Neuronal stem cell (in vitro differentiated cells): ENCODE results near the gene DHRS2.

Source experiments
- DNase-seq: peaks from one replicate; pipeline ENCODE4 v3.0.0-alpha.2; 2013; ENCODE audit warnings: low spot score
- H2AFZ ChIP-seq: one replicate; pipeline ENCODE4 v1.6.1; 2013; ENCODE audit warnings: mild to moderate bottlenecking, low read length, inconsistent platforms
- H2AK5ac ChIP-seq: 2 replicates; pipeline ENCODE4 v1.6.1; 2013; ENCODE audit warnings: low read depth, mild to moderate bottlenecking, inconsistent platforms, low read length, moderate library complexity, mixed read lengths
- H2BK120ac ChIP-seq: 2 replicates; pipeline ENCODE4 v1.6.1; 2013; ENCODE audit warnings: low read depth, mild to moderate bottlenecking, inconsistent platforms, low read length, moderate library complexity, mixed read lengths
- H2BK12ac ChIP-seq: one replicate; pipeline ENCODE4 v1.6.1; 2013; ENCODE audit warnings: low read length, inconsistent platforms
- H2BK15ac ChIP-seq: 2 replicates; pipeline ENCODE4 v1.6.1; 2013; ENCODE audit warnings: mild to moderate bottlenecking, low read length, inconsistent platforms, mixed read lengths
- H2BK5ac ChIP-seq: one replicate; pipeline ENCODE4 v1.6.1; 2013; ENCODE audit warnings: inconsistent platforms, mild to moderate bottlenecking, low read length, moderate library complexity
- H3K14ac ChIP-seq: one replicate; pipeline ENCODE4 v1.6.1; 2013; ENCODE audit warnings: low read length, inconsistent platforms
- H3K18ac ChIP-seq: 2 replicates; pipeline ENCODE4 v1.6.1; 2013; ENCODE audit warnings: low read length, inconsistent platforms
- H3K23ac ChIP-seq: 2 replicates; pipeline ENCODE4 v1.6.1; 2013; ENCODE audit warnings: low read depth, mild to moderate bottlenecking, mixed read lengths, low read length, inconsistent platforms; ENCODE audit not compliant: poor library complexity
- H3K27ac ChIP-seq: replicated peaks from 3 replicates; pipeline ENCODE4 v1.5.1; 2013; ENCODE audit warnings: low read length, inconsistent platforms
- H3K27me3 ChIP-seq, 3 experiments: 2 replicates each; pipeline ENCODE4 v1.6.1; 2013; ENCODE audit warnings: low read length in 3 of 3, mild to moderate bottlenecking in 2 of 3, inconsistent platforms in 1 of 3, low read depth in 1 of 3, mixed read lengths in 1 of 3, moderate library complexity in 1 of 3; ENCODE audit not compliant: control insufficient read depth in 3 of 3, insufficient read depth in 3 of 3
- H3K36me3 ChIP-seq, 2 donors: replicated peaks in 1 of 2; 2 replicates each; pipeline ENCODE4 v1.6.1; 2013; ENCODE audit warnings: low read length in 2 of 2; ENCODE audit not compliant: control insufficient read depth in 2 of 2, insufficient read depth in 2 of 2
- H3K4ac ChIP-seq: 2 replicates; pipeline ENCODE4 v1.6.1; 2013; ENCODE audit warnings: inconsistent platforms, mild to moderate bottlenecking, low read length, moderate library complexity
- H3K4me1 ChIP-seq, 2 donors: 1 replicate in 1 of 2; 2 replicates in 1 of 2; pipeline ENCODE4 v1.6.1; 2013; ENCODE audit warnings: low read length in 2 of 2, low read depth in 1 of 2; ENCODE audit not compliant: control insufficient read depth in 2 of 2, insufficient read depth in 1 of 2
- H3K4me2 ChIP-seq: one replicate; pipeline ENCODE4 v1.6.1; 2013; ENCODE audit warnings: mild to moderate bottlenecking, low read length, inconsistent platforms; ENCODE audit not compliant: insufficient read depth, poor library complexity, severe bottlenecking
- H3K4me3 ChIP-seq, 2 donors: 2 replicates each; pipeline ENCODE4 v1.5.1; 2013; ENCODE audit warnings: low read length in 2 of 2, mild to moderate bottlenecking in 2 of 2, inconsistent platforms in 1 of 2, moderate library complexity in 1 of 2
- H3K79me1 ChIP-seq: one replicate; pipeline ENCODE4 v1.6.1; 2013; ENCODE audit warnings: low read depth, mild to moderate bottlenecking, inconsistent platforms, low read length, moderate library complexity
- H3K9ac ChIP-seq: one replicate; pipeline ENCODE4 v1.6.1; 2013; ENCODE audit warnings: mild to moderate bottlenecking, low read depth, low read length, inconsistent platforms; ENCODE audit not compliant: poor library complexity
- H3K9me3 ChIP-seq, 2 donors: replicated peaks in 1 of 2; 2 replicates each; pipeline versions ENCODE3 to v1.6.1; 2013; ENCODE audit warnings: low read length in 2 of 2, mild to moderate bottlenecking in 2 of 2, inconsistent platforms in 1 of 2, low read depth in 1 of 2, mixed read lengths in 1 of 2, moderate library complexity in 1 of 2; ENCODE audit not compliant: control insufficient read depth in 2 of 2, insufficient read depth in 1 of 2
- H4K8ac ChIP-seq: one replicate; pipeline ENCODE4 v1.6.1; 2013; ENCODE audit warnings: low read depth, mild to moderate bottlenecking, inconsistent platforms, low read length, moderate library complexity
- H4K91ac ChIP-seq: one replicate; pipeline ENCODE4 v1.6.1; 2013; ENCODE audit warnings: low read length, low read depth, mild to moderate bottlenecking, inconsistent platforms; ENCODE audit not compliant: poor library complexity
- WGBS, 2 donors: extraction: QIAGEN DNeasy Blood & Tissue Kit; methylation state at CpG; one replicate each; pipeline ENCODE4 v1.1.7; 2013; ENCODE audit warnings: missing lambda C conversion rate in 2 of 2, mixed read lengths in 1 of 2; ENCODE audit not compliant: insufficient read length in 2 of 2, insufficient replicate concordance in 1 of 2; ENCODE audit errors: extremely low coverage in 2 of 2; 5-methylcytosine and 5-hydroxymethylcytosine counted together

DHRS2 gene

DNA sequence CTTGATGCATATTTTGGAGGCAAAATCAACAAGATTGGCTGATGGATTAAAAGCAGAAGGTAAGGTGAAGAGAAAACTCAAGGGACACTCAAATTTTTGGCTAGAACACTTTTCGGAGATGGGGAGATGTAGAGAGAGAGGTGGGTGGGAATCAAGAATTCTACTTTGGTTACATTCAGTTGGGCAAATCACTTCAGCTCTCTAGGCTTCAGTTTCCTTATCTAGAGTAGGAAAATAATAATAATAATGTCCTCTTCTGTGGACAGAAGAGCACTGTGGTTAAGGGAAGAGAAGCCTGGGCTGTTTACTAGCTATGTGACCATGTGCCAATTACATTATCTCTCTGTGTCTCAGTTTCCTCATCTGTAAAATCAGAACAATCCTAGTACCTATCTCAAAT, 23.4 kb upstream of the DHRS2 start:
- Histone ChIP-seq H3K27ac (no peak overlapping the region), H3K23ac (no peak overlapping the region)
- WGBS, 2 donors, result no CpG with 5 or more reads among the region's 1 CpG

DNA sequence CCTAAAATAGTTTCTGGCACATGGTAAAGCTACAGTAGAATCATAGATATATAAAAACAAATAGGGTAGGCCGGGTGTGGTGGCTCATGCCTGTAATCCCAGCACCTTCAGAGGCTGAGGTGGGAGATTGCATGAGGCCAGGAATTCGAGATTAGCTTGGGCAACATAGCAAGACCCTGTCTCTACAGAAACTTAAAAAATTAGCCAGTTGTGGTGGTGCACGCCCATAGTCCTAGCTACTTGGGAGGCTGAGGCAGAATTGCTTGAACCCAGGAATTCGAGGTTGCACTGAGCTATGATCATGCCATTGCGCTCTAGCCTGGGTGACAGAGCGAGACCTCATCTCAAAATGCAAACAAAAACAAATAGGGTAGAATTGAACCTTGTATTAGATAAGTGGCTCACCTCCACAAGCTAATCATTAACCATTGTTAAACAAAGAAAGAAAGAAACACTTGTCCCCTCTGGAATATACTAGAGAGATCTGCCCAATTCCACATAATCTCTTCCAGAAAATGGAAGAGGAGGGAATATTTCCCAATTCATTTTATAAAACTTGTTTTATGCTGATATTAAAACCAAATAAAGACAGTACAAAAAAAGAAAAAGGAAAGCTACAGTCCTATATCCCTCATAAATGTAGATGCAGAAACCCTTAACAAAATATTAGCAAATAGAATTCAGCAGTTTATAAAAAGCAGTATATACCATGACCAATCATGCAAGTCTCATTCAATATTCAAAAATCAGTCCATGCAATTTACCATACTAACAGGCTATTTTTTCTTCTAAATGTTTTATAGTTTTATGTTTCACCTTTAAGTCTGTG, 22.7 kb upstream of the DHRS2 start:
- Histone ChIP-seq H2BK5ac (no peak overlapping the region), H3K79me1 (no peaks in the 10 kb centered on the region), H3K4ac (no peak overlapping the region), H2BK15ac (no peak overlapping the region), H3K27ac (no peak overlapping the region), H4K8ac (no peak overlapping the region), H3K27me3 (peaks cover 0 to 7% (median 0%) of the 10 kb centered on the region in 3 experiments), H4K91ac (no peak overlapping the region), H3K18ac (no peak overlapping the region), H2AFZ (no peak overlapping the region), H3K4me3 (no peak overlapping the region), H3K23ac (no peak overlapping the region), H2AK5ac (no peak overlapping the region), H3K9me3 (peaks cover 0 to 2% of the 10 kb centered on the region in 2 donors), H3K36me3 (no peaks in the 10 kb centered on the region), H3K4me2 (no peak overlapping the region), H2BK120ac (no peak overlapping the region), H3K9ac (no peak overlapping the region), H3K14ac (no peak overlapping the region), H3K4me1 (no peaks in the 10 kb centered on the region), H2BK12ac (no peak overlapping the region)
- no peak for DNase-seq
- no CpG with 5 or more reads among the region's 6 CpGs for WGBS, 2 donors

More for the DNA sequence above, 23.4 kb upstream of the DHRS2 start:
- Histone ChIP-seq H4K91ac (no peak overlapping the region), H2BK15ac (no peak overlapping the region), H3K4me1 (no peaks in the 10 kb centered on the region), H3K27me3 (peaks cover 0 to 7% (median 0%) of the 10 kb centered on the region in 3 experiments), H3K79me1 (no peaks in the 10 kb centered on the region), H2AFZ (no peak overlapping the region), H3K4me3 (no peak overlapping the region), H3K14ac (no peak overlapping the region), H2BK120ac (no peak overlapping the region), H3K18ac (no peak overlapping the region), H4K8ac (no peak overlapping the region), H3K4me2 (no peak overlapping the region), H2BK5ac (no peak overlapping the region), H3K9me3 (peaks cover 0 to 2% of the 10 kb centered on the region in 2 donors), H3K4ac (no peak overlapping the region), H2AK5ac (no peak overlapping the region), H3K36me3 (no peaks in the 10 kb centered on the region), H2BK12ac (no peak overlapping the region), H3K9ac (no peak overlapping the region)
- no peak for DNase-seq

DNA sequence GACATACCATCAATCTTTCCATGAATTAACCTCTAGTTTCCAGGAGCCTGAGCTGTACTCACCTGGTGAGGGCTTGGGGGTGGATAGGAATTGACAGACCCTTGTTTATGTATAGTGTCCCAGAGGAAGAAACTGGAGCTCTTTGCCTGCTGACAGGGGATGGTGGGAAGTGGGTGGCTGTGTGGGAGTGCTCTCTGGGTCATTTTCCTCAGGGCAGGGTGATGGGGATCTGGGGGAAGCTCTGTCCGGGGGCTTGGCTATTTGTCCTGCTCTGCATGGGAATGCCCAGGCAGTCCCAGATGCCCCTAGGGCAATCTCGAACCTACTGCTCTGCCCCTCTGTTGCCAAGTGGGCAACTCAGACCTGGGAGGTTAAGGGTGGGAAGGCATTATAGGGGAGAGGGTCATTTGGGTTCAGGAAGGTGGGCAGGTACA, 21.8 kb upstream of the DHRS2 start:
- H4K8ac ChIP-seq, result no peak overlapping the region
- no peak overlapping the region for H3K23ac ChIP-seq
- H3K79me1 ChIP-seq, result no peaks in the 10 kb centered on the region
- no peak overlapping the region for H3K4me3 ChIP-seq
- no peak for DNase-seq
- H3K4me2 ChIP-seq, result no peak overlapping the region
- no peak overlapping the region for H3K4ac ChIP-seq
- H2AFZ ChIP-seq, result no peak overlapping the region
- no peak overlapping the region for H2BK5ac ChIP-seq
- H3K4me1 ChIP-seq, result no peaks in the 10 kb centered on the region
- H2AK5ac ChIP-seq, result no peak overlapping the region
- H3K27ac ChIP-seq, result no peak overlapping the region
- no peak overlapping the region for H2BK12ac ChIP-seq
- no peak overlapping the region for H3K14ac ChIP-seq
- peaks cover 0 to 2% of the 10 kb centered on the region in 2 donors for H3K9me3 ChIP-seq
- no peak overlapping the region for H4K91ac ChIP-seq
- H3K18ac ChIP-seq, result no peak overlapping the region
- H3K36me3 ChIP-seq, result no peaks in the 10 kb centered on the region
- peaks cover 0 to 7% (median 0%) of the 10 kb centered on the region in 3 experiments for H3K27me3 ChIP-seq
- no peak overlapping the region for H3K9ac ChIP-seq
- no peak overlapping the region for H2BK120ac ChIP-seq
- no CpG with 5 or more reads among the region's 2 CpGs for WGBS, 2 donors
- no peak overlapping the region for H2BK15ac ChIP-seq

DNA sequence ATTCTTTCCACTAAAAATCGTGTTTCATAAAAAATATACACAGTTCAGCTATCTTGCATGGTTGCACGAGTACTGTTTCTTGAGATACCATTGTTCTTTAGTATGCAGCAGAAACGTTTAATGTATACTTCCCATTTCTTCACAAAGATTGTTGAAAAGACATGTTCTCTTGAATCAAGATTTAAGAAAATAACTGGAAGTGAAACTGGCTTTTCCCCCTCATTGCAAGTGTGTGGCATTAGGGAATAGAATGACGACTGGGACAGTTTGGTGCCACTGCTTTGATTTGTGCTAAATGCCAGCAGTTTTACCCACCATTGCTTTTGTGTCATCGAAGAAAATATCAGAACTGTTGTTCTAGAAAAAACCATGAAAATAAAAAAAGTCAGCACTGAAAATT, 20.3 kb upstream of the DHRS2 start:
- Histone ChIP-seq H3K23ac (no peak overlapping the region), H3K9ac (no peak overlapping the region), H3K27ac (no peak overlapping the region), H3K4me3 (no peak overlapping the region), H2BK120ac (no peak overlapping the region), H3K4me1 (no peaks in the 10 kb centered on the region), H3K27me3 (peaks cover 0 to 4% (median 0%) of the 10 kb centered on the region in 3 experiments), H2BK5ac (no peak overlapping the region), H4K91ac (no peak overlapping the region), H3K79me1 (no peaks in the 10 kb centered on the region), H3K4ac (no peak overlapping the region), H3K36me3 (no peaks in the 10 kb centered on the region), H3K4me2 (no peak overlapping the region), H2BK15ac (no peak overlapping the region), H2AFZ (no peak overlapping the region), H4K8ac (no peak overlapping the region), H2BK12ac (no peak overlapping the region), H3K18ac (no peak overlapping the region), H2AK5ac (no peak overlapping the region), H3K14ac (no peak overlapping the region), H3K9me3 (no peaks in the 10 kb centered on the region)
- no CpG with 5 or more reads among the region's 5 CpGs for WGBS, 2 donors
- DNase-seq, result no peak
